Measurements from ENCODE around the gene CDH1.
"Not testable (repeated sequence)": the region's sequence is repeated elsewhere in the genome, so short reads cannot be mapped to it uniquely, and the experiment has no call there.

Gene CDH1

GRCh38 chr16:68762996-68763756 is 26.1 kb downstream of the CDH1 start:
- no peak for DNase-seq

GRCh38 chr16:68764862-68765261 is 27.8 kb downstream of the CDH1 start:
- DNase-seq, result peak; percentile 57

- DNase-seq, result no peak
These were observed 30.5 kb downstream of the CDH1 start for GRCh38 chr16:68767581-68767980.

GRCh38 chr16:68768175-68768574 is 31.1 kb downstream of the CDH1 start:
- DNase-seq, result no peak

GRCh38 chr16:68768771-68769170 is 31.7 kb downstream of the CDH1 start:
- DNase-seq, result no peak

- no peak for DNase-seq
These were observed 33.6 kb downstream of the CDH1 start for GRCh38 chr16:68770671-68771070.

- DNase-seq, result no peak
These were observed 35.1 kb downstream of the CDH1 start for GRCh38 chr16:68772030-68772681.

- no peak for DNase-seq
These were observed 35.8 kb downstream of the CDH1 start for GRCh38 chr16:68772871-68773270.

GRCh38 chr16:68774982-68775634 is 38.0 kb downstream of the CDH1 start:
- no peak for DNase-seq

- peak; percentile 56 for DNase-seq
These were observed 39.9 kb downstream of the CDH1 start for GRCh38 chr16:68776821-68777485.

GRCh38 chr16:68778551-68779231 is 41.6 kb downstream of the CDH1 start:
- DNase-seq, result no peak

GRCh38 chr16:68779891-68780290 is 42.8 kb downstream of the CDH1 start:
- DNase-seq, result no peak

GRCh38 chr16:68781784-68782183 is 44.7 kb downstream of the CDH1 start:
- no peak for DNase-seq

- peak; percentile 38 for DNase-seq
These were observed 45.4 kb downstream of the CDH1 start for GRCh38 chr16:68782198-68783174.

- no peak for DNase-seq
These were observed 47.1 kb downstream of the CDH1 start for GRCh38 chr16:68784226-68784625.

- DNase-seq, result no peak
These were observed 47.6 kb downstream of the CDH1 start for GRCh38 chr16:68784721-68785120.

GRCh38 chr16:68785715-68786114 is 48.6 kb downstream of the CDH1 start:
- no peak for DNase-seq

GRCh38 chr16:68786685-68787418 is 49.8 kb downstream of the CDH1 start:
- DNase-seq, result no peak

GRCh38 chr16:68787419-68787807 is 50.3 kb downstream of the CDH1 start:
- not testable (repeated sequence) for DNase-seq

- no peak for DNase-seq
These were observed 53.2 kb downstream of the CDH1 start for GRCh38 chr16:68790130-68790761.
